Central memory CD8-positive, alpha-beta T cell (primary cell): Measurements from ENCODE around the gene TSSC4.

Experiments
- ATAC-seq: fragments of 150-1000 bp; cut with Tn5 transposase; replicated peaks from 2 replicates; pipeline ENCODE4 v1.10.0; 2022; ENCODE audit warnings: mild to moderate bottlenecking, moderate FRiP score, moderate number of reproducible peaks; ENCODE audit not compliant: poor library complexity, severe bottlenecking; ENCODE audit errors: extremely low read depth
- DNase-seq, 2 donors: peaks; one replicate each; pipeline ENCODE4 v3.0.0; 2021; ENCODE audit warnings: low spot score in 2 of 2
- H3K27ac Mint-ChIP-seq: one replicate; pipeline ENCODE4 v1.8.0; 2022; ENCODE audit warnings: low read depth, mild to moderate bottlenecking, moderate library complexity, mixed read lengths
- H3K27me3 Mint-ChIP-seq: one replicate; pipeline ENCODE4 v1.8.0; 2022; ENCODE audit warnings: mixed read lengths
- H3K36me3 Mint-ChIP-seq: one replicate; pipeline ENCODE4 v1.8.0; 2022; ENCODE audit warnings: mild to moderate bottlenecking, moderate library complexity, mixed read lengths; ENCODE audit not compliant: insufficient read depth
- H3K4me1 Mint-ChIP-seq: one replicate; pipeline ENCODE4 v1.8.0; 2022; ENCODE audit warnings: mixed read lengths
- H3K4me3 Mint-ChIP-seq: one replicate; pipeline ENCODE4 v1.8.0; 2022; ENCODE audit warnings: mild to moderate bottlenecking, moderate library complexity, mixed read lengths
- H3K9me3 Mint-ChIP-seq: one replicate; pipeline ENCODE4 v1.8.0; 2022; ENCODE audit warnings: mixed read lengths

The TSSC4 gene

GRCh38 chr11:2413742-2414579 is 13.4 kb downstream of the TSSC4 start:
- Mint-ChIP-seq H3K4me1 (no peaks in the 10 kb centered on the region), H3K4me3 (no peak overlapping the region), H3K27me3 (no peaks in the 10 kb centered on the region), H3K27ac (no peak overlapping the region), H3K36me3 (peaks cover 2% of the 10 kb centered on the region), H3K9me3 (no peaks in the 10 kb centered on the region)
- DNase-seq (no peak), ATAC-seq (no peak)

GRCh38 chr11:2414616-2415015 is 14.1 kb downstream of the TSSC4 start:
- Mint-ChIP-seq H3K9me3 (no peaks in the 10 kb centered on the region), H3K4me3 (no peak overlapping the region), H3K4me1 (no peaks in the 10 kb centered on the region), H3K27ac (no peak overlapping the region), H3K27me3 (no peaks in the 10 kb centered on the region), H3K36me3 (peaks cover 2% of the 10 kb centered on the region)
- DNase-seq: no peak
- ATAC-seq: no peak

GRCh38 chr11:2415171-2415570 is 14.6 kb downstream of the TSSC4 start:
- ATAC-seq (no peak), DNase-seq (no peak)
- Mint-ChIP-seq H3K9me3 (no peaks in the 10 kb centered on the region), H3K27me3 (no peaks in the 10 kb centered on the region), H3K4me3 (no peak overlapping the region), H3K36me3 (peaks cover 2% of the 10 kb centered on the region), H3K27ac (no peak overlapping the region), H3K4me1 (no peaks in the 10 kb centered on the region)

- ATAC-seq: no peak
Observed at GRCh38 chr11:2415601-2416380, 15.2 kb downstream of the TSSC4 start.

GRCh38 chr11:2416765-2417164 is 16.2 kb downstream of the TSSC4 start:
- Mint-ChIP-seq H3K4me1 (no peaks in the 10 kb centered on the region), H3K4me3 (no peak overlapping the region), H3K27me3 (no peaks in the 10 kb centered on the region), H3K27ac (no peak overlapping the region), H3K9me3 (no peaks in the 10 kb centered on the region), H3K36me3 (peaks cover 2% of the 10 kb centered on the region)
- no peak for DNase-seq
- ATAC-seq: no peak

More at GRCh38 chr11:2415601-2416380, 15.2 kb downstream of the TSSC4 start:
- peaks cover 2% of the 10 kb centered on the region for H3K36me3 Mint-ChIP-seq
- H3K4me1 Mint-ChIP-seq: no peaks in the 10 kb centered on the region
- H3K9me3 Mint-ChIP-seq: no peaks in the 10 kb centered on the region
- DNase-seq: no peak
- H3K27ac Mint-ChIP-seq: no peak overlapping the region
- no peak overlapping the region for H3K4me3 Mint-ChIP-seq
- H3K27me3 Mint-ChIP-seq: no peaks in the 10 kb centered on the region

GRCh38 chr11:2417856-2418692 is 17.5 kb downstream of the TSSC4 start:
- no peak for ATAC-seq
- no peak for DNase-seq
- Mint-ChIP-seq H3K4me1 (no peaks in the 10 kb centered on the region), H3K9me3 (no peaks in the 10 kb centered on the region), H3K27me3 (no peaks in the 10 kb centered on the region), H3K27ac (no peak overlapping the region), H3K36me3 (no peaks in the 10 kb centered on the region), H3K4me3 (no peak overlapping the region)

GRCh38 chr11:2418693-2419360 is 18.3 kb downstream of the TSSC4 start:
- DNase-seq (no peak), ATAC-seq (no peak)
- H3K27me3 Mint-ChIP-seq: no peaks in the 10 kb centered on the region
- H3K9me3 Mint-ChIP-seq: no peaks in the 10 kb centered on the region
- no peaks in the 10 kb centered on the region for H3K4me1 Mint-ChIP-seq
- no peaks in the 10 kb centered on the region for H3K36me3 Mint-ChIP-seq
- H3K4me3 Mint-ChIP-seq: no peak overlapping the region
- H3K27ac Mint-ChIP-seq: no peak overlapping the region

GRCh38 chr11:2419638-2420501 is 19.3 kb downstream of the TSSC4 start:
- H3K9me3 Mint-ChIP-seq: no peaks in the 10 kb centered on the region
- no peak overlapping the region for H3K4me3 Mint-ChIP-seq
- no peak for ATAC-seq
- no peaks in the 10 kb centered on the region for H3K36me3 Mint-ChIP-seq
- no peak overlapping the region for H3K27ac Mint-ChIP-seq
- no peaks in the 10 kb centered on the region for H3K27me3 Mint-ChIP-seq
- H3K4me1 Mint-ChIP-seq: no peaks in the 10 kb centered on the region
- peak; percentile 42 to 43 for DNase-seq

- Mint-ChIP-seq H3K27ac (no peak overlapping the region), H3K4me1 (no peaks in the 10 kb centered on the region), H3K36me3 (no peaks in the 10 kb centered on the region), H3K9me3 (no peaks in the 10 kb centered on the region), H3K27me3 (no peaks in the 10 kb centered on the region), H3K4me3 (no peak overlapping the region)
- ATAC-seq (peak; percentile 92), DNase-seq (peak; percentile 47 to 63)
Observed at GRCh38 chr11:2420502-2421225, 20.1 kb downstream of the TSSC4 start.

- Mint-ChIP-seq H3K9me3 (no peaks in the 10 kb centered on the region), H3K27me3 (no peaks in the 10 kb centered on the region), H3K4me1 (no peaks in the 10 kb centered on the region), H3K4me3 (no peak overlapping the region), H3K36me3 (no peaks in the 10 kb centered on the region), H3K27ac (no peak overlapping the region)
- DNase-seq (no peak), ATAC-seq (no peak)
Observed at GRCh38 chr11:2421226-2421994, 20.9 kb downstream of the TSSC4 start.
